Osteocyte (in vitro differentiated cells): Measurements from ENCODE around the gene COL6A1. TPM values are rescaled to one million over a fixed set of nuclear protein-coding genes. Genes with fewer than 3 reads are reported as not detected.

Experiments
- DNase-seq: peaks from one replicate; pipeline ENCODE4 v3.0.0; 2021; ENCODE audit warnings: mixed read lengths; ENCODE audit not compliant: unreplicated experiment; ENCODE audit errors: extremely low spot score
- H3K27ac Mint-ChIP-seq: one replicate; pipeline ENCODE4 v1.8.0; 2021; ENCODE audit warnings: mild to moderate bottlenecking, mixed read lengths; ENCODE audit not compliant: unreplicated experiment
- H3K27me3 Mint-ChIP-seq: one replicate; pipeline ENCODE4 v1.8.0; 2021; ENCODE audit warnings: mixed read lengths; ENCODE audit not compliant: unreplicated experiment
- H3K36me3 Mint-ChIP-seq: one replicate; pipeline ENCODE4 v1.8.0; 2021; ENCODE audit warnings: mixed read lengths; ENCODE audit not compliant: unreplicated experiment
- H3K4me1 Mint-ChIP-seq: one replicate; pipeline ENCODE4 v1.8.0; 2021; ENCODE audit warnings: mixed read lengths; ENCODE audit not compliant: unreplicated experiment
- H3K4me3 Mint-ChIP-seq: one replicate; pipeline ENCODE4 v1.8.0; 2021; ENCODE audit warnings: mild to moderate bottlenecking, moderate library complexity, mixed read lengths; ENCODE audit not compliant: unreplicated experiment
- H3K9me3 Mint-ChIP-seq: one replicate; pipeline ENCODE4 v1.8.0; 2021; ENCODE audit warnings: mixed read lengths; ENCODE audit not compliant: unreplicated experiment
- CTCF ChIP-seq: fragments of 200-600 bp; sonication (generic); IDR thresholded peaks from 2 replicates; pipeline ENCODE4 v1.5.0; 2021; ENCODE audit warnings: antibody characterized with exemption, mild to moderate bottlenecking, moderate library complexity
- total RNA-seq: library from RNA; stranded (reverse); gene quantifications from 2 replicates; pipeline ENCODE4 v1.2.1, GENCODE V29; 2021

The COL6A1 gene
- total RNA-seq, 1 donor from 2014 or later, result 1,503 TPM

GRCh38 chr21:46006547-46007491, 25.2 kb downstream of the COL6A1 start:
- Mint-ChIP-seq H3K9me3 (no peaks in the 10 kb centered on the region), H3K4me1 (no peaks in the 10 kb centered on the region), H3K27ac (no peak overlapping the region), H3K4me3 (no peak overlapping the region), H3K36me3 (peaks cover 8% of the 10 kb centered on the region), H3K27me3 (no peaks in the 10 kb centered on the region)
- peak; percentile 85 for DNase-seq
- no peak for TF ChIP-seq CTCF

GRCh38 chr21:46007492-46007868, 25.9 kb downstream of the COL6A1 start:
- no peak overlapping the region for H3K4me3 Mint-ChIP-seq
- H3K4me1 Mint-ChIP-seq, result no peaks in the 10 kb centered on the region
- H3K27ac Mint-ChIP-seq, result no peak overlapping the region
- H3K9me3 Mint-ChIP-seq, result no peaks in the 10 kb centered on the region
- no peak for TF ChIP-seq CTCF
- peak; percentile 19 for DNase-seq
- H3K27me3 Mint-ChIP-seq, result no peaks in the 10 kb centered on the region
- H3K36me3 Mint-ChIP-seq, result peaks cover 8% of the 10 kb centered on the region

- H3K4me1 Mint-ChIP-seq, result no peaks in the 10 kb centered on the region
- H3K27me3 Mint-ChIP-seq, result peaks cover 4% of the 10 kb centered on the region
- peaks cover 8% of the 10 kb centered on the region for H3K36me3 Mint-ChIP-seq
- no peak for TF ChIP-seq CTCF
- peak; percentile 81 for DNase-seq
- H3K9me3 Mint-ChIP-seq, result no peaks in the 10 kb centered on the region
- no peak overlapping the region for H3K27ac Mint-ChIP-seq
- no peak overlapping the region for H3K4me3 Mint-ChIP-seq
Measured at GRCh38 chr21:46008893-46009621, 27.5 kb downstream of the COL6A1 start.

- Mint-ChIP-seq H3K36me3 (no peaks in the 10 kb centered on the region), H3K4me1 (no peaks in the 10 kb centered on the region), H3K4me3 (no peak overlapping the region), H3K9me3 (no peaks in the 10 kb centered on the region), H3K27me3 (peaks cover 8% of the 10 kb centered on the region), H3K27ac (no peak overlapping the region)
- no peak for TF ChIP-seq CTCF
- DNase-seq, result peak; percentile 83
Measured at GRCh38 chr21:46009951-46010705, 28.6 kb downstream of the COL6A1 start.
